Endothelial cell of umbilical vein (primary cell): ENCODE results near the gene ANGPT4. TPM values are rescaled to one million over a fixed set of nuclear protein-coding genes. Genes with fewer than 3 reads are reported as not detected.

Experiments
- BruUV-seq: library from RNA; stranded (reverse); fragments of 400-500 nt; replicated peaks from 2 replicates; lab custom pipeline; 2021; lab: Mats Ljungman, UMichigan
- CTCF ChIA-PET: fragments of 300-600, 350-600 bp; sonication (Branson Sonifier 250); formaldehyde crosslinking; loops from one replicate; lab custom pipeline; 2021; ENCODE audit warnings: antibody characterized with exemption, inconsistent platforms; lab: Charles Lee
- POLR2A ChIA-PET: fragments of 300-600, 350-600 bp; sonication (Branson Sonifier 250); formaldehyde crosslinking; loops from one replicate; lab custom pipeline; 2021; ENCODE audit warnings: antibody characterized with exemption, inconsistent platforms; lab: Charles Lee
- DNase-seq: peaks from one replicate; pipeline ENCODE4 v3.0.0-alpha.2; 2011; ENCODE audit warnings: low read depth, low spot score
- FAIRE-seq: peaks from 2 replicates; lab custom pipeline; 2011; peaks lifted over from hg19 to GRCh38; lab: Jason Lieb, UNC
- H2AFZ ChIP-seq: 2 replicates; pipeline ENCODE4 v1.6.0; 2012; ENCODE audit warnings: low read depth, low read length, control low read depth, inconsistent platforms
- H3K27ac ChIP-seq: 2 replicates; pipeline ENCODE4 v1.5.1; 2011; ENCODE audit warnings: low read depth, mild to moderate bottlenecking, control low read depth, low read length, moderate library complexity; ENCODE audit not compliant: insufficient read depth
- H3K27me3 ChIP-seq, 2 experiments: 2 replicates each; pipeline versions ENCODE4 v1.6.0 to v1.6.1; 2011; ENCODE audit warnings: low read length in 2 of 2, mixed read lengths in 1 of 2; ENCODE audit not compliant: control insufficient read depth in 2 of 2, insufficient read depth in 2 of 2
- H3K36me3 ChIP-seq, 2 experiments: 2 replicates in 1 of 2; 3 replicates in 1 of 2; pipeline ENCODE4 v1.5.1; 2011; ENCODE audit warnings: low read length in 2 of 2, mild to moderate bottlenecking in 1 of 2, moderate library complexity in 1 of 2; ENCODE audit not compliant: control insufficient read depth in 2 of 2, insufficient read depth in 2 of 2; ENCODE audit errors: extremely low read depth in 1 of 2
- H3K4me1 ChIP-seq: 3 replicates; pipeline ENCODE4 v1.5.1; 2011; ENCODE audit warnings: mild to moderate bottlenecking, low read length; ENCODE audit not compliant: control insufficient read depth, insufficient read depth; ENCODE audit errors: extremely low read depth
- H3K4me2 ChIP-seq: 2 replicates; pipeline ENCODE4 v1.6.1; 2011; ENCODE audit warnings: low read length, control low read depth, mixed read lengths; ENCODE audit not compliant: insufficient read depth
- H3K4me3 ChIP-seq, 3 experiments: fragments of 200-600 bp in 1 of 3; sonication (generic), shearing (Covaris generic) in 1 of 3; replicated peaks in 1 of 3; 2 replicates each; pipeline ENCODE4 v1.5.1; 2011 to 2016; ENCODE audit warnings: control low read depth in 3 of 3, low read length in 3 of 3, mild to moderate bottlenecking in 2 of 3, inconsistent platforms in 1 of 3, low read depth in 1 of 3, moderate library complexity in 1 of 3; ENCODE audit not compliant: insufficient read depth in 1 of 3
- H3K79me2 ChIP-seq: 2 replicates; pipeline ENCODE4 v1.6.0; 2012; ENCODE audit warnings: low read length, inconsistent platforms; ENCODE audit not compliant: control insufficient read depth, insufficient read depth
- H3K9ac ChIP-seq: replicated peaks from 2 replicates; pipeline ENCODE3; 2011; ENCODE audit warnings: low read length, control low read depth; ENCODE audit not compliant: insufficient read depth; ENCODE audit errors: extremely low read depth
- H3K9me1 ChIP-seq: replicated peaks from 3 replicates; pipeline ENCODE4 v1.6.0; 2011; ENCODE audit warnings: mild to moderate bottlenecking, low read length; ENCODE audit not compliant: control insufficient read depth, insufficient read depth; ENCODE audit errors: extremely low read depth
- H3K9me3 ChIP-seq: replicated peaks from 2 replicates; pipeline ENCODE4 v1.5.1; 2012; ENCODE audit warnings: low read length, inconsistent platforms; ENCODE audit not compliant: control insufficient read depth, insufficient read depth
- H4K20me1 ChIP-seq: replicated peaks from 2 replicates; pipeline ENCODE3; 2011; ENCODE audit warnings: mild to moderate bottlenecking, low read length; ENCODE audit not compliant: control insufficient read depth, insufficient read depth; ENCODE audit errors: extremely low read depth
- EZH2 ChIP-seq: IDR thresholded peaks from 2 replicates; pipeline ENCODE4 v1.6.1; 2012; ENCODE audit warnings: borderline replicate concordance, low read depth, mild to moderate bottlenecking, moderate library complexity, low read length, inconsistent platforms; ENCODE audit not compliant: severe bottlenecking
- GATA2 ChIP-seq: IDR thresholded peaks from 2 replicates; pipeline ENCODE4 v1.7.0; 2011; ENCODE audit warnings: low read depth, mild to moderate bottlenecking, moderate library complexity, mixed read lengths, low read length; ENCODE audit not compliant: insufficient read length, insufficient read depth
- MAX ChIP-seq: IDR thresholded peaks from 2 replicates; pipeline ENCODE4 v1.6.1; 2011; ENCODE audit not compliant: insufficient read depth, insufficient read length
- POLR2A ChIP-seq: IDR thresholded peaks from 2 replicates; pipeline ENCODE4 v1.6.1; 2012; ENCODE audit warnings: low read depth, mild to moderate bottlenecking, control low read depth, low read length
- dilution Hi-C: fragments of 300-500 bp; cut with MboI; formaldehyde crosslinking; loops from one replicate; pipeline ENCODE4 v1.15.0; 2019; ENCODE audit warnings: low sequenced_read_pairs; ENCODE audit not compliant: extremely low pct_ligation_motif_present
- intact Hi-C: fragments of 100-400 bp; cut with micrococcal nuclease; formaldehyde crosslinking; loops from one replicate; pipeline ENCODE4 v1.10.0; 2022
- polyA plus RNA-seq, 4 experiments: library from polyadenylated mRNA; depleted of rRNA in 3 of 4; stranded (reverse) in 3 of 4; unstranded in 1 of 4; fragments of >200 nt; gene quantifications; 2 replicates each; pipeline versions ENCODE4 v1.2.1 to v1.2.3, GENCODE V29; 2011 to 2012; ENCODE audit warnings: missing spikeins in 1 of 4
- total RNA-seq: library from RNA; stranded (reverse); gene quantifications from 2 replicates; pipeline ENCODE4 v1.2.3, GENCODE V29; 2021

Gene ANGPT4
- total and polyA plus RNA-seq, 2 donors (not counting 3 experiments of a cell fraction or from before 2014, with no cell fraction given): not detected

GRCh38 chr20:824490-824889, 91.6 kb downstream of the ANGPT4 start:
- H3K79me2 ChIP-seq: no peaks in the 10 kb centered on the region
- POLR2A ChIA-PET: no interaction called here
- H3K27me3 ChIP-seq: no peaks in the 10 kb centered on the region
- DNase-seq: no peak
- dilution Hi-C loops: no loop called here
- H3K4me1 ChIP-seq: no peaks in the 10 kb centered on the region
- no peaks in the 10 kb centered on the region for H3K9me3 ChIP-seq
- H3K36me3 ChIP-seq: no peaks in the 10 kb centered on the region
- no peak for TF ChIP-seq EZH2
- no peak for TF ChIP-seq MAX
- BruUV-seq: no TSS peak
- no peak overlapping the region for H3K4me3 ChIP-seq
- H3K9me1 ChIP-seq: no peaks in the 10 kb centered on the region
- H2AFZ ChIP-seq: no peak overlapping the region
- no peak overlapping the region for H3K4me2 ChIP-seq
- no peaks in the 10 kb centered on the region for H4K20me1 ChIP-seq
- no peak overlapping the region for H3K27ac ChIP-seq
- CTCF ChIA-PET: interaction anchor here (0.9 to 1.4 kb wide), 5 partner anchors 8 to 284 kb away, joined by 3 to 4 read pairs (median 3); partner anchors contain the start of gene FAM110A
- FAIRE-seq: no peak
- intact Hi-C loops: no loop called here
- no peak overlapping the region for H3K9ac ChIP-seq

GRCh38 chr20:823574-823902, 92.6 kb downstream of the ANGPT4 start:
- H3K9me3 ChIP-seq: no peaks in the 10 kb centered on the region
- H3K4me2 ChIP-seq: no peak overlapping the region
- H3K36me3 ChIP-seq: no peaks in the 10 kb centered on the region
- H3K4me1 ChIP-seq: no peaks in the 10 kb centered on the region
- TF ChIP-seq GATA2: no peak
- no peak for TF ChIP-seq POLR2A
- H2AFZ ChIP-seq: no peak overlapping the region
- dilution Hi-C loops: no loop called here
- ChIA-PET CTCF (interaction anchor here (0.9 to 1.0 kb wide), 2 partner anchors 7 to 132 kb away, joined by 3 to 4 read pairs; no protein-coding TSS in a partner anchor), POLR2A (no interaction called here)
- DNase-seq (no peak), FAIRE-seq (no peak)
- intact Hi-C loops: no loop called here
- H3K9me1 ChIP-seq: no peaks in the 10 kb centered on the region
- no peaks in the 10 kb centered on the region for H3K79me2 ChIP-seq
- BruUV-seq: no TSS peak
- no peak overlapping the region for H3K27ac ChIP-seq
- H4K20me1 ChIP-seq: no peaks in the 10 kb centered on the region
- H3K9ac ChIP-seq: no peak overlapping the region
- H3K27me3 ChIP-seq: no peaks in the 10 kb centered on the region
- H3K4me3 ChIP-seq: no peak overlapping the region
